Choroid plexus epithelial cell (primary cell): ENCODE data around the gene BTF3L4.
"Not testable (repeated sequence)": the region's sequence is repeated elsewhere in the genome, so short reads cannot be mapped to it uniquely, and the experiment has no call there.

Experiments used
- DNase-seq: peaks from one replicate; pipeline ENCODE4 v3.0.0-alpha.2; 2010; ENCODE audit warnings: low read depth
- H3K4me3 ChIP-seq: 2 replicates; pipeline ENCODE4 v1.5.1; 2011; ENCODE audit warnings: low read depth, mild to moderate bottlenecking, control low read depth, low read length, moderate library complexity
- TF ChIP-seq, protein P1 (sequence below): conservative IDR thresholded peaks from 2 replicates; pipeline ENCODE4 v1.5.1; 2011; ENCODE audit warnings: low read depth, mild to moderate bottlenecking, control low read depth, inconsistent platforms, low read length, moderate library complexity

Gene BTF3L4

DNA sequence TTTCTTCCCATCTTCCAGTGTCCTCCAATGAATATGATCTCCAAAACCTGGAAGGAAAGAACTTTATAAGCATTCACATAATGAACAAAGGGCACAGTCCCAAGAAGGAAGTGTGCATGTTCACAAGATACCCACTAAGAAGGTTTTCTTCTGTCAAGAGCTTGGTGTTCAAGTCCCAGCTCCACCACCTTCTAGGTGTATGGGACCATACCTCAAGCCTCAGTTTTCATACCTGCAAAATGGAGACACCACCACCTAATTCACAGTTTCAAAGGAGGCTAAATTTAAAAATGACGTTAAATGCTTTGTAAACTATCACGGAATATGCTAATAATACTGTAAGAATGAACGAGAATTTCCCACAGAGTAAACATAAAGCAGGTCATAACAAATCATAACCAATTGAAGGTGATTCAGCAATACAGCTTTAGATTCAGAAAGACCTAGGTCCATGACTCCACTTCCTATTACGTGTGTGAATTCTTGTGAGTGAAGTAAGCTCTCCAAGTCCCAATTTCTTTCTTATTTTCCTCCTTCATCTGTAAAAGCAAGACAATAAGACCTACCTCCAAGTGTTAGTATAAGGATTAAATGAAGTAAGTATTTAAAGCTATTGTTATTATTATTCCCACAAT is 14.4 kb upstream of the BTF3L4 start:
- peak; percentile 11 for DNase-seq
- H3K4me3 ChIP-seq = no peak overlapping the region
- TF ChIP-seq, protein P1, sequence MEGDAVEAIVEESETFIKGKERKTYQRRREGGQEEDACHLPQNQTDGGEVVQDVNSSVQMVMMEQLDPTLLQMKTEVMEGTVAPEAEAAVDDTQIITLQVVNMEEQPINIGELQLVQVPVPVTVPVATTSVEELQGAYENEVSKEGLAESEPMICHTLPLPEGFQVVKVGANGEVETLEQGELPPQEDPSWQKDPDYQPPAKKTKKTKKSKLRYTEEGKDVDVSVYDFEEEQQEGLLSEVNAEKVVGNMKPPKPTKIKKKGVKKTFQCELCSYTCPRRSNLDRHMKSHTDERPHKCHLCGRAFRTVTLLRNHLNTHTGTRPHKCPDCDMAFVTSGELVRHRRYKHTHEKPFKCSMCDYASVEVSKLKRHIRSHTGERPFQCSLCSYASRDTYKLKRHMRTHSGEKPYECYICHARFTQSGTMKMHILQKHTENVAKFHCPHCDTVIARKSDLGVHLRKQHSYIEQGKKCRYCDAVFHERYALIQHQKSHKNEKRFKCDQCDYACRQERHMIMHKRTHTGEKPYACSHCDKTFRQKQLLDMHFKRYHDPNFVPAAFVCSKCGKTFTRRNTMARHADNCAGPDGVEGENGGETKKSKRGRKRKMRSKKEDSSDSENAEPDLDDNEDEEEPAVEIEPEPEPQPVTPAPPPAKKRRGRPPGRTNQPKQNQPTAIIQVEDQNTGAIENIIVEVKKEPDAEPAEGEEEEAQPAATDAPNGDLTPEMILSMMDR = no peak

DNA sequence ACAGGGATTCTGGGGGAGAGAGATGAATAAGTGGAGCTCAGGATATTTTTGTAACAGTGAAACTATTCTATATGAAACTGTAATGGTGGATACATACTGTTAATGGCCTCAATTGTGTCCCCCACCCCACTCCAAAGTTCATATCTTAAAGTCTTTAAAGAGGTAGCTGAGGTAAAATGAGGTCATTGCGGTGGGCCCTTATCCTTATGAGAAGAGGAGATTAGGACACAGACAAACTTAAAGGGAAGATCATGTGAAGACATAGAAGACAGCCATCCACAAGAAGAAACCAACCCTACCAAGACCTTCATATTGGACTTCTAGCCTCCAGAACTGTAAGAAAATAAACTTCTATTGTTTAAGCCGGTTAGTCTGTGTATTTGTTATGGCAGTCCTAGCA is 10.9 kb upstream of the BTF3L4 start:
- DNase-seq = no peak
- H3K4me3 ChIP-seq = no peak overlapping the region
- TF ChIP-seq, protein P1 = no peak

DNA sequence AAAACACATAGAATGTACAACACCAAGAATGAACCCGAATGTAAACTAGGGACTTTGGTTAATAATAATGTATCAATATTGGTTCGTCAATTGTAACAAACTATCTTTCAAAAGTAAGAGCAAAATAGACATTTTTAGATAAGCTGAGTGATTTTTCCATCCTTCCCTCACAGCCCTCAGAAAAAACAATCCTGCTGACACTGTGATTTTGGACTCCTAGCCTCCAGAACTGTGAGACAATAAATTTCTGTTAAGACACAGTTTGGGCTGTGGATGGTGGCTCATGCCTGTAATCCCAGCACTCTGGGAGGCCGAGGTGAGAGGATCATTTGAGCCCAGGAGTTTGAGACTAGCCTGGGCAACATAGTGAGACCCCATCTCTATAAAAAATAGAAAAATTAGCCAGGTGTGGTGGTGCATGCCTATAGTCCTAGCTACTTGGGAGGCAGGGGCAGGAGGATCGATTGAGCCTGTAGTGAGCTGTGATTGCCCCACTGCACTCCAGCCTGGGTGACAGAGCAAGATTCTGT is 10.4 kb upstream of the BTF3L4 start:
- not testable (repeated sequence) for H3K4me3 ChIP-seq, DNase-seq

DNA sequence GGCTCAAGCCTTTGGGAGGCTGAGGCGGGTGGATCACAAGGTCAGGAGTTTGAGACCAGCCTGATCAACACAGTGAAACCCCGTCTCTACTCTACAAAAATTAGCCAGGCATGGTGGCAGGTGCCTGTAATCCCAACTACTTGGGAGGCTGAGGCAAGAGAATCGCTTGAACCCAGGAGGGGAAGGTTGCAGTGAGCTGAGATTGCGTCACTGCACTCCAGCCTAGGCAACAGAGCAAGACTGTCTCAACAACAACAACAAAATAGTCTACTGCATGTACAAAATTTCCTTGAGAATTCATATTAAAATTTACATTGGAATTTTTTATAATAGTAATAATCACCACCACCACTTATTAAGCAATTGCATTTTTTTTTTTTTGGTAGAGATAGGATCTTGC is 6.8 kb upstream of the BTF3L4 start:
- DNase-seq, H3K4me3 ChIP-seq: not testable (repeated sequence)

DNA sequence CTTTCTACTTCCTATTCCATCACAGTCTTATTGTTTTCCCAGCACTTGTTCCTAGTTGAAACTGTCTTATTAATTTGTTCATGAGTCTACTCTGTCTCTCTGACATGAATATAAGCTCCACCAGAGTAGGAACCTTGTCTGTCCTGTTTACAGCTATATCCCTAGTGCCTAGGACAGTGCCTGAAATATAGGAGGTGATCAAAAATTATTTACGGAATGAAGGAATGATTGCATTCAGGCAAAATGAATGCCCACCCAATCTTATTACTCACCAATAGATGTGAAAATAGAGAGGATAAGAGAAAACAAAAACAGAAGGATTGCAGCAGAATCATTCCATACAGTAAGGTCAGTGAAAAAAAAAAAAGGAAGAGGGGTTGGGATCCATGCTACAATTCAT is 2.2 kb upstream of the BTF3L4 start:
- TF ChIP-seq, protein P1 = no peak
- DNase-seq = no peak
- H3K4me3 ChIP-seq = peak overlapping the region; percentile 88

DNA sequence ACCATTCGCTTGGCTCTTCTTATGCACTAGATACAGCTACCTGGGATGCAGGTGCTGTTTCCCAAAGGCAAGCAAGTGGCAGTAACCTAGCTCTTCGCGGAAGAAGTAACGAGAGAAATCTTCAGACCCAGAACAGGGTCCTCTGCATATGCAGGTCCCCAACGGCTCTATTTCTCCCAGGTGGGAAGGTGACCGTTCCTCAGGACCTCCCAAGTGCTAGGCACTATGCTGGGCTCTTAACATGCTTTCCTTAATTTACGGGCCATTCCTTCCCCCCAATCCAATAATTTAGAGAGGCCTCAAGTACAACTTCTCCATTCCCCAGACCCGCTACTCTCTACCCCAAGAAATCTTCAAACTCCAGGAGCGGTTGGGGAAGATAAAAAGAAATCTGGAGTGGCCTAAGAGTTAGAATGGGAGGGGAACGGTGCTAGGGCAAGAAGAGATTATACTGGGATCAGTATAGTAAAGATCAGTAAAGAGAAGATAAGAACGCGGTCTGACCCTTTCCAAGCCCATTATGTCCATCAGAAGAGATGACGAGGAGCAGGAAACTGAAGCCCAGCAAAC is 1.5 kb upstream of the BTF3L4 start:
- peak overlapping the region; percentile 88 for H3K4me3 ChIP-seq
- DNase-seq = no peak
- TF ChIP-seq, protein P1 = no peak

DNA sequence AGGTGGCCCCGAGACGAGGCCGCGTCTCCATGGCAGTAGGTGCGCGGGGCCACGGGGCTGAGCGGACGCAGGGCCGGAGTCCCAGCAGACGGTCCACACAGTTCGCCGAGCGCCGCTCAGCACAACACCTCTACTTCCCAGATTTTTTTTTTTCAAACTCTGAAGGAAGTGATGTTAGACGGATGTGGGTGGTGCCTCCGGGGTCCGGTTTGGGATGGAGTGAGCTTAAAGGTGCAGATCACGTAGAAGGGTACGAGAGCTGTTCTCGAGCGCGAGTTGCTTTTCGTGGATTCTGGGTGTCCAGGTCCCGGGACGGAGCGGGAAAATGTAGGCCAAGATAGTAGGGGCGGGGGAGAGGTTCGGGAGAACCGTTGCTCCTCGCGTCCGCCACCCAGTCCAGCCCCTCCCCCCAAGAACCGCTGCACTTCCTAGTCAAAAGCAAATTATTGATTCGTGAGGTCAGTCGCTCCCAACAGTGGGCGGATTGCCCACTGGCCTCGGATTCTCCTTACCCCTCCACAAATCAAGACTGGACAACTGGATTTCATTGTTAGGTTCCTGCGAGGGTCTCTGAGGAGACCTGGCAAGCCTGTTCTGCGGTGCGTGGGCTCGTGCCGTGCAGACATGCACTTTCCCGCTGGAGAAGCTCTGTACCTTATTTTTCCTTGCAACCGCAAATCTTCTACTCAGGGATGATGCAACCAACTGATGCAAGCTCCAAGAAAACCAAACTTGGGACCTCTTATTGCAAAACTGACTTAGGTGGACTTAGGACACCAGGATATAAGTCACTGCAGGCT is 829 bp upstream of the BTF3L4 start, which contains the start of gene TXNDC12:
TSS of gene TXNDC12 (minus strand) at position 126 of the 800 bp plus-strand sequence. CDS start at position 31, 95 bp downstream.
- H3K4me3 ChIP-seq = peak within 1 kb of the TSS; percentile 88
- TF ChIP-seq, protein P1 = no peak
- peak; percentile 94 for DNase-seq

DNA sequence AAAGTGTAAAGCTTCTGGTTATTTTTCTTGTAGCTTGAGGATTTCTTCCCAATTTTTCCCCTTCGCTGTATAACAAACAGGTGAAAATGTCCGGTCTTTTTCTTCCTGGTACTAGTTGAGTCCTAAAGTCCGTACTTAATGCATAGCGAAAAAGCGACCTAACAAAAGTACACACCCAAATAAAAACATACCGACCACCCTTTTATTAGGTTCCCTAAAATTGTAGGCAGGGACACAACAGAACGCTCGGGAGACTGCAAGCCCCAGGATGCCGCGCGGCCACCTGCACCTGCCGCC is 281 bp upstream of the BTF3L4 start:
- no peak for DNase-seq
- H3K4me3 ChIP-seq = peak overlapping the region; percentile 88
- TF ChIP-seq, protein P1 = no peak
